Duodenal mucosa (tissue), 2 donors: Measurements from ENCODE around the gene GDPGP1.

ENCODE experiments used
- H3K27ac ChIP-seq: one replicate; pipeline ENCODE4 v1.7.0; 2013; ENCODE audit warnings: low read depth, low read length
- H3K27me3 ChIP-seq, 2 donors: one replicate each; pipeline ENCODE4 v1.7.0; 2013; ENCODE audit warnings: low read length in 2 of 2, control low read depth in 1 of 2; ENCODE audit not compliant: insufficient read depth in 2 of 2, control insufficient read depth in 1 of 2
- H3K36me3 ChIP-seq, 2 donors: one replicate each; pipeline ENCODE4 v1.7.0; 2013; ENCODE audit warnings: low read length in 2 of 2, control low read depth in 1 of 2; ENCODE audit not compliant: insufficient read depth in 2 of 2, control insufficient read depth in 1 of 2
- H3K4me1 ChIP-seq, 2 donors: one replicate each; pipeline ENCODE4 v1.7.0; 2013; ENCODE audit warnings: low read length in 2 of 2, control low read depth in 1 of 2; ENCODE audit not compliant: insufficient read depth in 2 of 2, control insufficient read depth in 1 of 2
- H3K4me3 ChIP-seq, 2 donors: one replicate each; pipeline ENCODE4 v1.7.0; 2013; ENCODE audit warnings: low read length in 2 of 2, low read depth in 1 of 2
- H3K9ac ChIP-seq, 2 donors: one replicate each; pipeline ENCODE4 v1.7.0; 2013; ENCODE audit warnings: low read length in 2 of 2, low read depth in 1 of 2
- H3K9me3 ChIP-seq, 2 donors: one replicate each; pipeline ENCODE4 v1.7.0; 2013; ENCODE audit warnings: low read length in 2 of 2, control low read depth in 1 of 2; ENCODE audit not compliant: control insufficient read depth in 1 of 2

Gene GDPGP1

GRCh38 chr15:90225504-90226234, 8.3 kb upstream of the GDPGP1 start:
- H3K4me1 ChIP-seq, result peaks cover 21 to 22% of the 10 kb centered on the region in 2 donors
- peaks cover 71 to 88% of the 10 kb centered on the region in 2 donors for H3K36me3 ChIP-seq
- H3K9ac ChIP-seq, result no peak overlapping the region
- H3K4me3 ChIP-seq, result no peak overlapping the region
- no peaks in the 10 kb centered on the region for H3K9me3 ChIP-seq
- no peaks in the 10 kb centered on the region for H3K27me3 ChIP-seq
- H3K27ac ChIP-seq, result no peak overlapping the region

DNA sequence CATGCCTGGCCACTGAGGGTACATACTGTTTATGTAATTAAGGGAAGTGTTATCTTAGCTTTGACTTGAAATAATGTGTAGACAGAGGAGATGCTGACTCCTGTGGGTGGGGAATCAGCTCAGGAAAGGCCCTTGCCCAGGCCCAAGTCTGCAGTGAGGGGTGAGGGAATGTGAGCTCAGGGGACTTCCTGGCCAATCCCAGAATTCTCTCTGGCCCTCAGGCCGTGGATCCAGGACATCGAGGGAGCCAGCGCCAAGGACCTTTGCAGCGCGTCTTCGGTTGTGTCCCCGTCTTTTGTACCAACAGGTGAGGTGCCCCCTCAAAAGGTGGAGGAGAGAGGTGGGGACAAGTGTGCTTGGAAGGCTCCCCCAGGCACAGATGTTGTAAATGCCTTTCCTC, 6.7 kb upstream of the GDPGP1 start:
- Histone ChIP-seq H3K9me3 (no peaks in the 10 kb centered on the region), H3K9ac (no peak overlapping the region), H3K27me3 (no peaks in the 10 kb centered on the region), H3K4me1 (peaks cover 33% of the 10 kb centered on the region in 2 donors), H3K27ac (no peak overlapping the region), H3K4me3 (no peak overlapping the region), H3K36me3 (peaks cover 69 to 85% of the 10 kb centered on the region in 2 donors)

- Histone ChIP-seq H3K27ac (no peak overlapping the region), H3K4me3 (no peak overlapping the region), H3K36me3 (peaks cover 66 to 77% of the 10 kb centered on the region in 2 donors), H3K9ac (no peak overlapping the region), H3K4me1 (peaks cover 34 to 41% of the 10 kb centered on the region in 2 donors), H3K9me3 (no peaks in the 10 kb centered on the region), H3K27me3 (no peaks in the 10 kb centered on the region)
These were observed 5.9 kb upstream of the GDPGP1 start for GRCh38 chr15:90227816-90228772.

DNA sequence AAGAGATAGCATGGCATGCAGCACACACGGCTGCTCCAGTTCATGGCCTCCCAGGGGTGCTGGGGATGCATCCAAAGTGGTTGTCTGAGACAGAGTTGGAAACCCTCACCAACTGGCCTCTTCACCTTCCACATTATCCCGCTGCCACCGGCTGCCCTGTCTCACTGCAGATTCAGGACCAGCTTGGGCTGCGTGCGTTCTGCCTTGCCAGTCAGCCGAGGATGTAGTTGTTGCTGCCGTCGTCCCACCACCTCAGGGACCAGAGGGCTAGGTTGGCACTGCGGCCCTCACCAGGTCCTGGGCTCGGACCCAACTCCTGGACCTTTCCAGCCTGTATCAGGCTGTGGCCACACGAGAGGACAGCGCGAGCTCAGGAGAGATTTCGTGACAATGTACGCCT, 5.0 kb upstream of the GDPGP1 start:
- Histone ChIP-seq H3K9ac (no peak overlapping the region), H3K4me3 (no peak overlapping the region), H3K27ac (no peak overlapping the region), H3K36me3 (peaks cover 58 to 69% of the 10 kb centered on the region in 2 donors), H3K9me3 (no peaks in the 10 kb centered on the region), H3K4me1 (peaks cover 34 to 41% of the 10 kb centered on the region in 2 donors), H3K27me3 (no peaks in the 10 kb centered on the region)

GRCh38 chr15:90230071-90230494, 3.9 kb upstream of the GDPGP1 start:
- peak overlapping the region; percentile 70 for H3K27ac ChIP-seq
- peak overlapping the region; percentile 49 to 58 for H3K9ac ChIP-seq
- peak overlapping the region in 1 of 2 donors; percentile 20 for H3K4me3 ChIP-seq
- peaks cover 40 to 50% of the 10 kb centered on the region in 2 donors for H3K4me1 ChIP-seq
- H3K36me3 ChIP-seq, result peaks cover 47 to 57% of the 10 kb centered on the region in 2 donors
- H3K27me3 ChIP-seq, result no peaks in the 10 kb centered on the region
- H3K9me3 ChIP-seq, result no peaks in the 10 kb centered on the region

- H3K27ac ChIP-seq, result peak overlapping the region; percentile 70
- H3K4me3 ChIP-seq, result peak overlapping the region; percentile 20 to 36
- no peaks in the 10 kb centered on the region for H3K9me3 ChIP-seq
- H3K36me3 ChIP-seq, result peaks cover 43 to 52% of the 10 kb centered on the region in 2 donors
- peaks cover 41 to 51% of the 10 kb centered on the region in 2 donors for H3K4me1 ChIP-seq
- no peaks in the 10 kb centered on the region for H3K27me3 ChIP-seq
- H3K9ac ChIP-seq, result peak overlapping the region; percentile 49 to 58
These were observed 3.4 kb upstream of the GDPGP1 start for GRCh38 chr15:90230610-90231009.

DNA sequence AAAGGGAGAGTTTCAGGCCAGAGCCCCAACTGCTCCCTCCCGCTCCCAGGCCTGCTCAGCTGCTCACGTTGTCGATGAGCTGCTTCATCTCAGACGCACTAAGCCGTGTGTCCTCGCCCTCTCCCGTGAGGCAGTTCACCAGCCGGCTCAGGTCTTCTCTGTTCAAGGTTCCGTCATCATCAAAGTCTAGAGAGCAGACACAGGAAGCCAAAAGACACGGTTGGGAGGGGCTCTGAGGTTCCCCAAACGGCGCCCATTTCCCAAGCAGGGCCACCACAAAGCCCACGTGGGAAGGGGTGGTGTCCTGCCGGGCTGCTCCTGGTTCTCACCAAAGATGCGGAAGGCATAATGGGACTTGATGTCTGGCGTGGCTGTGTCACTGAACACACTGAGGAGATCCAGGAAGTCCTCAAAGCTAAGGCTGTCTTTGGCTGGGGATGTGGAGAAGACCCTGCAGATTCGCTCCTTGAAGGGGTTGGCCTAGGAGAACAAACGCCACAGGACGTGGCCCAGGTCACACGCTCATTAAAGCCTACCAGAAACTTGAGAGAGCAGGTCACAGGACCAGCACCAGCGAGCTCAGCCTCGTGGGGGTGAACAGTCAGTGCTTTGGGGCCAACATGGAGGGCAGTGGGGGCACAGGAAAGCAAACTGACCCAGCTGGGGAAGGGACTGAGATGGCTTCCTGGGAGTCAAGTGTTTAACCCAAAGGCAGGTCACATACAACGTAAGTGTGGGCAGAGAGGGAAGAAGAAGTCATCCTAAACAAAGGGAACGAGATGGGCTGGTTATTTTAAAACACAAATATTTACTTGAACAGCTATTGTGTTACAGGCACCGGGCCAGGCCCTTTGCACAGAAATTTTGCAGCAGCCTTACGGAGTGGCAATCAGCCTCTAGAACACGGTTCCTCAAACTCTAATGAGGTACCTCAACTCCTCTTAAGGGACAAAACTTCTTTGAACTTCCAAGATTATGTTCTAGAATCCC, 2.7 kb upstream of the GDPGP1 start:
- peak overlapping the region; percentile 49 to 95 for H3K9ac ChIP-seq
- peaks cover 40 to 51% of the 10 kb centered on the region in 2 donors for H3K36me3 ChIP-seq
- peaks cover 41 to 51% of the 10 kb centered on the region in 2 donors for H3K4me1 ChIP-seq
- no peaks in the 10 kb centered on the region for H3K27me3 ChIP-seq
- peak overlapping the region; percentile 87 to 90 for H3K4me3 ChIP-seq
- H3K27ac ChIP-seq, result peak overlapping the region; percentile 70
- H3K9me3 ChIP-seq, result no peaks in the 10 kb centered on the region

- peaks cover 41 to 51% of the 10 kb centered on the region in 2 donors for H3K4me1 ChIP-seq
- H3K36me3 ChIP-seq, result peaks cover 36 to 48% of the 10 kb centered on the region in 2 donors
- no peaks in the 10 kb centered on the region for H3K27me3 ChIP-seq
- H3K4me3 ChIP-seq, result peak overlapping the region; percentile 87 to 90
- no peaks in the 10 kb centered on the region for H3K9me3 ChIP-seq
- no peak overlapping the region for H3K27ac ChIP-seq
- peak overlapping the region; percentile 67 to 95 for H3K9ac ChIP-seq
These were observed 1.8 kb upstream of the GDPGP1 start for GRCh38 chr15:90232196-90232595.

DNA sequence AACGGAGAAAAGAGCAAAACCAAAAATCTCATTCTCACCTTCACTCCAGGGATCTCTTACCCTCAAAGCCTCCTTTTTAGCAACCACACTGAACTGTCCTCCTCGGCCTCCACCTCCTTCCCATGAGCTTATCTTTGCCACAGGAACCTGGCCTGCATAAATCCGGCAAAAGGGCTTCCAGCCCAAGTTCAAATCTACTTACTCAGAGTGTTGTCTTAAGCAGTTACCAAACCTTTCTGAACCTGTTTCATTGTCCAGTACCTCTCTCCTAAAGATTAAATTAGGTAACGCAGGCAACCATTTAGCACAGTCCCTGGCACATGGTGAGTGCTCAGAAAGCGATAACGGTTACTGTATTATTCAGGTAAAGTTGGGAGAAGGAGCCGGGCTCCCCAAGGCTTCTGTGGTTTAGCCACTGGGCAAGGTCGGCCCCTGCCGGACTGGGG, 1.0 kb upstream of the GDPGP1 start:
- Histone ChIP-seq H3K36me3 (peaks cover 28 to 48% of the 10 kb centered on the region in 2 donors), H3K27ac (peak overlapping the region; percentile 96), H3K9ac (peak overlapping the region; percentile 67 to 95), H3K4me1 (peaks cover 41 to 51% of the 10 kb centered on the region in 2 donors), H3K4me3 (peak overlapping the region; percentile 87 to 90), H3K9me3 (no peaks in the 10 kb centered on the region), H3K27me3 (no peaks in the 10 kb centered on the region)
